ENCODE data around the gene VAMP4.

The VAMP4 gene, protein sequence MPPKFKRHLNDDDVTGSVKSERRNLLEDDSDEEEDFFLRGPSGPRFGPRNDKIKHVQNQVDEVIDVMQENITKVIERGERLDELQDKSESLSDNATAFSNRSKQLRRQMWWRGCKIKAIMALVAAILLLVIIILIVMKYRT

DNA sequence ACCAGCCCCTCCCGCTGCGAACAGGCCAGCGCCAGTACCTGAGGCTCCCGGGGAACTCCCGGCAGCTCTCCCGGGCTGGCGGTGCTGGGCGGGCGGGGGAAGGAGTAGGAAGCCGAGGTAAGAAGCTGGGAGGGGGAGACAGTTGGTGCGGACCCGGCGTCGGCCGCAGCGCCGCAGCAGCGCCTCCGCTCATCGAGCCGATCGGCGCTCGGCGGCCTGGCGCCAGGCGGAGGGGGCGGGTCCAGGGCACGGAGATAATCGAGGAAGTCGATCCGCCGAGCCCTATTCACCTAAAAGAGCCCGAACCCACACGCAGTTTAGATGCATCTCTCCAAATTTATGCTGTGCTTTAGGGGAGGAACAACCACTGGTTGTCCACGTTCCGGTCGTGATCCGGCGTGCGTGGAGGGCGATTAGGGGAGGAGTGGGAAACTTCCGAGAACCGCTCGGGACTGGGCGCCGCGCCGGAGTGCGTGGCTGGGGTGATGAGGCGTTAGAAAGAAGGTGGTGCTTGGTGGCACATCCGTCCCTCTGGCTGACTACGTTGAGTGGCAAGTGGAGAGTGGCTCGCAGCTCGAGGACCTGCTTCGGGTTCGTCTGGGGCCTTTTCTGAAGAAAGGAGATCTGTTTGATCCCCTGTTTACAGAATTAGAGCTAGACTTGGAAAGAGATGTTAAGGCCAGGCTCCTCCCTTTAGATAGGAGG, at the start of gene VAMP4:
VAMP4 (minus strand) TSS at position 194 of the 705 bp plus-strand sequence. CDS start 3,651 bp downstream, outside the sequence.
- in situ Hi-C loops (cut with HindIII; ENCODE audit: low sequenced_read_pairs): no loop called here

DNA sequence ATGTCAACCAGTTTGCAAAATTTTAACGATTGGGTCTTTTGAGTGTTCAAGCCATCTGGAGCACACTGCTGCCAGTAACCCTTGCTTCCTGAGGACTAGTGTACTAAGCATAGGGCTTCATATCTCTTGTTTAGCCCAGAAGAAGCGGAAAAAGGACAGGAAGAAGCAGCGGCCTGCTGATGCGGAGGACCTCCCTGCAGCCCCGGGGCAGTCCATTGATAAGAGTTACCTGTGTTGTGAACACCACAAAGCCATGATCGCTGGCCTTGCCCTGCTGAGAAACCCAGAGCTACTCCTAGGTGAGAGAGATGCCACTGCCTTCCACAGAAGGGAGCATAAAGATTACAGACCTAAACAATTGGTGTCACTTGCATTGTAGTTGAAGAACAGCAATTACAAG, 48.5 kb upstream of the VAMP4 start:
- in situ Hi-C loops (cut with HindIII; ENCODE audit: low sequenced_read_pairs): no loop called here

DNA sequence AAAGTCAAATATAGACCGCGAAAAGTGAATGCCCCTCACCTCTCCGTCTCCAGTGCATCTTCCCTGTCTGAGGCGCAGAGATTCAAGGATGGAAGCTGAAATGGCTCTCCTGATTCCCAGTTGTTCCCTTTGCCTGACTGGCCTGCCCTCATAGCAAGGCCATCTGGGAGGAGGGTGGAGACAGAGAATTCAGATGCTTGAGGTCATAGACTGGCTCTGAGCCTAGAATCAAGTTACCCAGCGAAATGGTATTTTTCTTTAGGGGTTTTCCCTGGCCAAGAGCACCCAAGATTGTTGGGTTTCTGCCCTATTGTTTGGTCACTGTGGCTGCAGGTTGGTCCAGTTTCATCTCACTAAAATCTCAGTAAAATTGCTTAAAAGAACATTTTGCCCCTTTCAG, 46.8 kb upstream of the VAMP4 start:
- in situ Hi-C loops (cut with HindIII; ENCODE audit: low sequenced_read_pairs): loop anchor here (10.0 kb wide), 1 partner anchor 56 kb away; the partner anchor contains the start of gene DNM3

DNA sequence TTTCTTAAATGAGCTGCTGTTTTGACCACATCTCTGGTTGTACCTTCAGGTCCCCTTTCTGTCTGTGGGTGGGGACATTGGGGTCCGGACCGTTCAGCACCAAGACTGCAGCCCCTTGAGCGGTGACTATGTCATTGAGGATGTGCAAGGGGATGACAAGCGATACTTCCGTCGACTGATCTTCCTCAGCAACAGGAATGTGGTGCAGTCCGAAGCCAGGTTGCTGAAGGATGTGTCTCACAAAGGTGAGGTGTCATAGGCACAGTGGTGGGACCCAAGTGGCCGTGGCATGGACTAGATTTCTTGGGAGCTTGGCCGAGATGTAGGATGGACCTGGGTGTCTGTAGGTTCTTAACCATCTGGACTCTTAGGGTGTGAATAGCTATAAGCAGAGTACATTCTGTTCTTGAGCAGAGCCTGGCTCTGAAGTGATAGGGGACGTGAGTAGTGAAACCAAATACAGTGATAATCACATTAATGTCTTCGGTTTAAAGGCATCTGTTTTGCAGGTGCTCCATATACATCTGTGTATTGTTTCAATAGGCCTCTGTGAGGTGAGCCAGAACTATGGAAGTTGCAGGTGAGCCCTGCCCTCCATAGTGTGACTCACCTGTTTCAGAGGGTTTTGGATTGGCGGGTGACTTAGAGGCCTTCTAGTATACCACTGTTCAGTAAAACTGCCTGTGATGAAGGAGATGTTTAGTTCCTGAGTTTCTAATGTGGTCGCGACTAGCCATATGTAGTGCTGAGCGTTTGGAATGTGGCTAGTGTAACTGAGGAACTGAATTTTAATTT, 46.0 kb upstream of the VAMP4 start:
- in situ Hi-C loops (cut with HindIII; ENCODE audit: low sequenced_read_pairs): loop anchor here (10.0 kb wide), 1 partner anchor 57 kb away; the partner anchor contains the start of gene DNM3

DNA sequence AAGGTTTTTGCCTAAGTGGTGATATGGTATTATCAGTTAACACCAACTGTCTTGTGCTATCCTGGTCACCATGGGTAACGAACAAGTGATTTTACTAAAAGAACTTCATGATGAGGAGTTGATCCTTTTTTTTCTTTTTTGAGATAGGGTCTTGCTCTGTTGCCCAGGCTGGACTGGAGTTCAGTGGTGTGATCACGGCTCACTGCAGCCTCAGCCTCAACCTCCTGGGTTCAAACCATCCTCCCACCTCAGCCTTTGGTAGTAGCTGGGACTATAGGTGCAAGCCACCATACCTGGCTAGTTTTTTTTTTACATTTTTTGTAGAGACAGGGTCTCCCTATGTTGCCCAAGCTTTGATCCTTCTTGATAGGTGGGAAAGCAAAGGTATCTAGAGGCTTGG, 44.7 kb upstream of the VAMP4 start:
- in situ Hi-C loops (cut with HindIII; ENCODE audit: low sequenced_read_pairs): loop anchor here (10.0 kb wide), 1 partner anchor 58 kb away; the partner anchor contains the start of gene DNM3

DNA sequence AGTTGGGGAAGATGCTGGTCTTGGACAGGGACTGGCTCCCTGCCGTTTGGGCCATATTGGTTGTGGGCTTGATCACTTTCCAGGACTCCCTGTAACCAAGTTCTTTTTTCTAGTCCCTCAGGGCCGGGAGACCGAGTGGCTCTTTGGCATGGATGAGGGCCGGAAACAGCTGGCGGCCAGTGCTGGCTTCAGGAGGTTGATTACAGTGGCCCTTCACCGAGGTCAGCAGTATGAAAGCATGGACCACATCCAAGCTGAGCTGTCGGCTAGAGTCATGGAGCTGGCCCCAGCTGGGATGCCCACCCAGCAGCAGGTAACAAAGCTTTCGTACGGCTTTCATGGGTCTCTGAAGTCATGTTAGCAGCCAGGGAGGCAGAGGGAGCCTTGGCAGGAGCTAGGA, 43.9 kb upstream of the VAMP4 start:
- in situ Hi-C loops (cut with HindIII; ENCODE audit: low sequenced_read_pairs): loop anchor here (10.0 kb wide), 1 partner anchor 59 kb away; the partner anchor contains the start of gene DNM3

DNA sequence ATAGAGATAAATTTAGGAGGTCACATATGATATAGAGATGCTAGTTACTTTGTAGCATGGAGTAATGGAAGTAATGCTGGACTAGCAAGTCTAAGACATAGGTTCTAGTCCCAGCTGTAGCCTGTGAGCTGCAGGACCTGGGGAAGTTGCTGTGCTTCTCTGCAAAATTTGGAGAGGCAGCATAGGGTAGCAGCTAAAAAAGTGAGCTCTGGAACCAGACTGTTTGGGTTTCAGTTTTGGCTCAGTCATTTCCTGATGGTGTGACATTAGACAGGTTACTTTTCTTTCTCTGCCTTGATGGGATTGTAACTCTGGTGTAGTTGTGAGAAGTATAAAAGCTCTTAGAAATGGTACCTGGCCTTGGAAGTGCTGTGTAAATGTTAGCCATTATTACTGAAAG, 42.9 kb upstream of the VAMP4 start:
- in situ Hi-C loops (cut with HindIII; ENCODE audit: low sequenced_read_pairs): loop anchor here (10.0 kb wide), 1 partner anchor 60 kb away; the partner anchor contains the start of gene DNM3

DNA sequence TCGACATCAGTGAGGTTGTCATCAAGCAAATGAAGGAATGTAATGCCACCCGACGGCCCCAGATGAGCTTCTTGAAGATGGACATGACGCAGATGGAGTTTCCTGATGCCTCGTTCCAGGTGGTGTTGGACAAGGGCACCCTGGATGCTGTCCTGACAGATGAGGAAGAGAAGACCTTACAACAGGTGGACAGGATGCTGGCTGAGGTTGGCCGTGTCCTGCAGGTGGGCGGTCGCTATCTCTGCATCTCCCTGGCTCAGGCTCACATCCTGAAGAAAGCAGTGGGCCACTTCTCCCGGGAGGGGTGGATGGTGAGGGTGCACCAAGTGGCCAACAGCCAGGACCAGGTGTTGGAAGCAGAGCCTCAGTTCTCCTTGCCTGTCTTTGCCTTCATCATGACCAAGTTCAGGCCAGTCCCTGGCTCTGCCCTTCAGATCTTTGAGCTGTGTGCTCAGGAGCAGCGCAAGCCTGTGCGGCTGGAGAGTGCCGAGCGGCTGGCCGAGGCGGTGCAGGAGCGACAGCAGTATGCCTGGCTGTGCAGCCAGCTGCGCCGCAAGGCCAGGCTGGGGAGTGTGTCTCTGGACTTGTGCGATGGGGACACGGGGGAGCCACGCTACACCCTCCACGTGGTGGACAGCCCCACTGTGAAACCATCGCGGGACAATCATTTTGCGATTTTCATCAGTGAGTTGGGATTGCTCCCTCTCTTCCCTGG, 42.1 kb upstream of the VAMP4 start:
- in situ Hi-C loops (cut with HindIII; ENCODE audit: low sequenced_read_pairs): loop anchor here (10.0 kb wide), 1 partner anchor 61 kb away; the partner anchor contains the start of gene DNM3

DNA sequence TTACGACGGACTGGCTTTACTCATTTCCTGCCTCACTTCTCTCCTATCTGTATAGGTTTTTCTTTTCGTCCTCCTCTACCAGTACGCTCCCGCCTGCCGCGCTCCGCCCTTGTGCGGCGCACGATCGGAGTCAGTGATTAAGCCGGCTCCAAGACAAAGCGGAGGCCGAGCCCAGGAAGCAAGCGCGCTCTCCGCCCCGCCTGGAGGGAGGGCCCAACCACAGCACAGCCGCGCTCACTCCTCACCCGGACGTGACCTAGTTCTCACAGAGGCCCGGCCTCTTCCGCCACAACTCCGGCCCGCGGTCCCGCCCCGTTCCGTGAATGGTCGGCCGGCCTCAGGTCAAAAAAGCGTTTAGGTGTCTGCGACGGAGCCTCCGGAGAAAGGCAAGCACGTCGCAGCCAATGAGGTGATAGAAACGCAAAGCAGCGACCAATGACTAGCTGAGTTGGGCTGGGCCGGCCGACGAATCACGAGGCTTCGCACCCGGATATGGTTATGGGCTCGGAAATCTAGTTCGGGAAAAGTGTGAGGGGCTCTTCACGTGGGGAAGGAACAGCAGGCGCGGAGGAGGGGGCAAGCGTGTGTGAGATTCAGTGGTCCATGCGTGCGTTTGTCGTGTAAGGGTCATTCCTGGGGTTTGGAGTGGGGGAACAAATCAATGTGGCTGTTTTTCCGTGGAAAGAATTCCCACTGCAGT, 39.5 kb upstream of the VAMP4 start, which contains the start of gene METTL13:
METTL13 (plus strand) TSS at position 485 of the 700 bp plus-strand sequence. CDS start 308 bp downstream, outside the sequence.
- in situ Hi-C loops (cut with HindIII; ENCODE audit: low sequenced_read_pairs): loop anchor here (10.0 kb wide), 1 partner anchor 63 kb away; the partner anchor contains the start of gene DNM3

DNA sequence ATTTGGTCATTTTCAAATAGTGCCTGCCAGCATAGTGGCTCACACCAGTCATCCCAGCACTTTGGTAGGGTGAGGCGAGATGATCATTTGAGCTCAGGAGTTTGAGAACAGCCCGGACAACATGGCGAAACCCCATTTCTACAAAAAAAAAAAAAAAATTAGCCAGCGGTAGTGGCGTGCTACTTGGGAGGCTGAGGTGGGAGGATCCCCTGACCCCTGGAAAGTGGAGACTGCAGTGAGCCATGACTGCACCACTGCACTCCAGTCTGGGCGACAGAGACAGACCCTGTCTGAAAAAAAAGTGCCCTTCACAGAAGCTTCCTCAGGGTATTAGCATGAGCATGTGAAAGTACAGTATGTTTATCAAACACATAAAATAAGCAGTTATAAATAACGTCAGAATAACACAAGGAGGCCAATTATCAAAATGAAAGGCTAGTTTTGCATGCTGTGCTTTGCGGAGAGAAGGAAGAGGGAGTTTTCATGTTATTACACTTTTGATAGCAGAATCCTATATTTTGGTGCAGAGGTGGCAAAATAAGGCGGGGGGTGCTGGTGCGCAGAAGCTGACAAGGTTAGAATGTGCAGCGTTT, 38.8 kb upstream of the VAMP4 start:
- in situ Hi-C loops (cut with HindIII; ENCODE audit: low sequenced_read_pairs): loop anchor here (10.0 kb wide), 1 partner anchor 64 kb away; the partner anchor contains the start of gene DNM3

DNA sequence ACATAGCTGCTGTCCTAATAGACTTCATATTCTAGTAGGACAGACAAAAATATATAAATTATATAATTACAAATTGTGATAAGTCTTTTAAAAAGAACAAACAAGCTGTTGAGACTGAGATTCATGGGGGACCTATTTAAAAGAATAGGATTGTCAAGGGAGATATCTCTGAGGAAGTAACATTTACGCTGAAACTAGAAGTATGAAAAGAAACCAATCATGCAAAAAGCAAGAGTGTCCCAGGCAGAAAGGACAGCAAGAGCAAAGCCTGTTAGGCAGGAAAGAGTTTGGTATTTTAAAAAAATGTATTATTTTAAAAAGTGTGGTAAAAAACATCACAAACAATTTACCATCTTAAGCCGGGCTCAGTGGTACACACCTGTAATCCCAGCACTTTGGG, 30.4 kb upstream of the VAMP4 start:
- in situ Hi-C loops (cut with HindIII; ENCODE audit: low sequenced_read_pairs): no loop called here

DNA sequence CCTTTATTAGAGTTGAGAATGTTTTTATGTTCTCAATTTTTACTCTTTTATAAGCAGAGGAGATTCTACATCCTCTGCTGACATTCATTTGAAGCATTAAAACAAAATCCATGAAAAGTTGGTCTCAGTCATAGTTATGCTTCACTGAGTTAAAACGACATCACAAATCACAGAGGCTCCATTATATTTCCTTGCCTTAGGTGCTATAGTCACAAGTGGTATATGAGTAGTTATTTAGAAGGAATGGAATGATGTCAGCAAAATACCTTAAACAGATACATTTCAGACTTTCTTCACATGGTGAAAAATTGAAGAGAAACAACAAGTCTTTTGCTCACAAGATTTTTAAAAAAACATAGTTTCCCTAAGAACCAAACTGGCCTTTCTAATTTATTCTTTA, 27.9 kb upstream of the VAMP4 start:
- in situ Hi-C loops (cut with HindIII; ENCODE audit: low sequenced_read_pairs): no loop called here

DNA sequence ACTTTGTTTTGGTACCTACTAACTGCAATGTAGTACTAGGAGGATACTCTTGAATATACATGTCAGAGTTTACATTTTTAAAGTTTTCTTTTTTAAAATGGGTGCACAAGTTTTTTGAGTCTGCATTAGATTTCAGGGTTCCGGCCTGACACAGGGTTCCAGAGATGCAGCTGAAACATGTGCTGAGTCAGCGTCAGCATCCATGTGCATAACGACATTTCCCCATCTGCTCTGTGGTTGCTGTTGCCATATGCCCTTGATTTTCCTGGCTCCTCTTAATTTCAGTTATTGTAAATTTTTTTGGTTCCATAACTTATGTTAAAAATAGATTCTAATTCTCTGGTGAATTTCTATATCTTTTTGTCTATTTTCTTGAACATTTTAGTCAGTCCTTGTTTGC, 27.3 kb upstream of the VAMP4 start:
- in situ Hi-C loops (cut with HindIII; ENCODE audit: low sequenced_read_pairs): no loop called here

DNA sequence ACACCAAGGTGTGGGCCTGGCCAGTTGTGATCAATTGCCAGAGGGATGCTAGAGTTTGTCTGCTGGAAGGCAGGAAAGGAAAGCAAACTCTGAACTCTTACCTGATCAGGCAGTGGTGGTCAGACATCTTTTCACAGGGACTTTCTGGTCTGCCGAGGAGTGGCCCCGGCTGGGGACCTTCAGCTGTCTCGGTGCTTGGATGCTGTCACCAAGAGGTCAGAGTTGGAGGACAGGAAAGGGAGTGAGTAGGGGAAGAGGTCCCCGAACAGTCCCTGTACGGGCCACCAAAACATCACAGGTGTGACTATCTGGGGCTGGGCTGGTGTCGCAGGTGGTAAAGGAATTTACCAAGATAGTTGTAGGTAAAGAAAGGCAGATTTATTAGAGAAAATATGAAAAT, 21.9 kb upstream of the VAMP4 start:
- in situ Hi-C loops (cut with HindIII; ENCODE audit: low sequenced_read_pairs): no loop called here

DNA sequence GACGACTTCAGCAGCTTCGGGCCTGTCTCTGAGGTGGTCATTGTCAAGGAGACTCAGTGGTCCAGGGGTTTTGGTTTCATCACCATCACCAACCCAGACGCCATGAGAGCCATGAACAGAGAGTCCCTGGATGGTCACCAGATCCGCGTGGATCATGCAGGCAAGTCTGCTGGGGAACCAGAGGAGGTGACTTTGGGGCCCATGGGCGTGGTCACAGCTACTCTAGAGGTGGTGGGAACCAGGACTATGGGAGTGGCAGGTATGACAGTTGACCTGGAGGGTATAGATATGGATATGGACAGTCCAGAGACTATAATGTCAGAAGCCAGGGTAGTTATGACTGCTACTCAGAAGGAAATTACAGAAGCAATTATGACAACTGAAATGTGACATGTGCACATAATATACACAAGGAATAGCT, 20.3 kb upstream of the VAMP4 start:
- in situ Hi-C loops (cut with HindIII; ENCODE audit: low sequenced_read_pairs): no loop called here

DNA sequence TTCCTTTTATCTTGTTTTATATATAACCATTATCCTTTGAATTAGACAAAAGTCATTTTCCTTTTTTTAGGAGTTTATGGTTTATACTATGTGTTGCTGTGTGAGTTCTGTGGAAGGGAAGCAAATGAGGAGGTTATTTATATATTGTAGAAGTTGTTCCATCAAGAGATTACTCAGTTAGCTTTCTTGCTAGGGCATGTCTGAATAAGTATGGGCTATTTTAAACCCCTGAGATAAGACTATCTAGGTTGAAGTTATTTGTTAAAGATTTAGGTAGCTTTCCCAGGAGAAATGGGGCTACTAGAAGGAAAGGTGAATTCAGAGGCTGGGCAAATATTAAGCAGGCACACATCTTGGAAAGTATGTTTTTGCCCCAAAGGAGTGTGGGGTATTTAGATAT, 16.1 kb upstream of the VAMP4 start:
- in situ Hi-C loops (cut with HindIII; ENCODE audit: low sequenced_read_pairs): no loop called here

DNA sequence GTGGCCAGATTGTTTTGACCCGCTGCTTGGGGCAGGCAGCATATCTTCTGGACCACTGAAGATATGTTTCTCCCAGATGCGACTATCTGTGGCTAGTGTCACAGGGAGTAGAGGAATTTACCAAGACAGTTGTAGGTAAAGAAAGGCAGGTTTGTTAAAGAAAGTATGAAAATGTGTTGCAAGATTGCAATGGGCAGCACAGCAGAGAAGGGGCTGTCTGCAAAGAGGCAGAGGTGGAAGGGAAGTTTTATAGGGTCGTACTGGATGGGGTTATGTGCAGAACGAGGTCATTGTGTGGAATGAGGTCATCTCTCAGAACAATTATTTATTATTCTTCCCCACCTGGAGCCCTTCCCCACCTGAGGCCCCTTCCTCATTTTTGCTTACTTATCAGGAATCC, 15.0 kb upstream of the VAMP4 start:
- in situ Hi-C loops (cut with HindIII; ENCODE audit: low sequenced_read_pairs): no loop called here

DNA sequence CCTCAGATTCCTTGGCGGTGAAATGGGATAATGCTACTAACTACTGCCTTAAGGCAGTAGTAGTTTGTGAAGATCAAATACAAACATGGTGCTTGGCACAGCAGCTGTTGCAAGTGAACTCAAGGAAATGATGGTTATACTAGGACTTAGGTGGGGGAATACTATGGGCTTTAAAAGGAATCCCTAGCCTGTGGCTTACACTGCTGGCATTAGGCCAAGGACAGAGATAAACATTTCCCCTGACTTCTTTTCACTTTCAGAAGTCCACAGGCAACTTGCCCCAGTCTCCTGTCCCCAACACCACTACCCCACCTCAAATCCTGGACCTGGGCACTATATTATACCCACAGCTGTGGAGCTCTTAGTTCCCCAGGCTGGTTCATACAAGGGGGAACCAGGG, 13.1 kb upstream of the VAMP4 start:
- in situ Hi-C loops (cut with HindIII; ENCODE audit: low sequenced_read_pairs): no loop called here

DNA sequence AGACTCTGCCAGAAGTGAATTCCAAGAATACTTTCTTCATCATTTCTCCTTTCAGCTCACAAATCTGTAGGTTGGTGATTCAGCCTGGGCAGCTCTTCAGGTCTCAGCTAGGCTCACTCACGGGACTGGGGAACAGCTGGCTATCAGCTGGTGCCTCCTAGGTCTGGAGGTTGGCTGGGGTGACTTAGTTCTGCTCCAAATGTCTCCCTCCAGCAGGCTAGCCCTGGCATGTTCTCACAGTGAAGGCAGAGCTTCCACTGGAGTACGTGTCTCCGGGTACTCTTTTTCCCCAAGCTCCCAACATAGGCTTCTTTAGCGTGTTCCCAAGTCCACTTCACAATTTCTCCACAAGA, 12.5 kb upstream of the VAMP4 start:
- in situ Hi-C loops (cut with HindIII; ENCODE audit: low sequenced_read_pairs): no loop called here
